NCI-H146 (cell line): ENCODE data around the gene TIGD3.

Source experiments
- DNase-seq: peaks from one replicate; lab custom pipeline; 2025; lab: John Stamatoyannopoulos, UW

Gene TIGD3

GRCh38 chr11:65354265-65355012 is at the start of gene TIGD3:
Gene TIGD3, plus strand, starts transcription at chr11:65354751. Its CDS starts 1,058 bp downstream, at chr11:65355809.
- DNase-seq = peak; percentile 97

GRCh38 chr11:65305501-65306268 is 48.9 kb upstream of the TIGD3 start:
- no peak for DNase-seq

GRCh38 chr11:65307298-65308229 is 47.0 kb upstream of the TIGD3 start:
- DNase-seq = no peak

- DNase-seq = no peak
Measured at GRCh38 chr11:65308281-65308891, 46.2 kb upstream of the TIGD3 start.

GRCh38 chr11:65309006-65309405 is 45.5 kb upstream of the TIGD3 start:
- DNase-seq = no peak

GRCh38 chr11:65310215-65310614 is 44.3 kb upstream of the TIGD3 start:
- no peak for DNase-seq

- no peak for DNase-seq
Measured at GRCh38 chr11:65310736-65311135, 43.8 kb upstream of the TIGD3 start.

GRCh38 chr11:65311170-65311678 is 43.3 kb upstream of the TIGD3 start:
- DNase-seq = no peak

GRCh38 chr11:65314501-65315203 is 39.9 kb upstream of the TIGD3 start, which contains the start of gene CDC42EP2:
Gene CDC42EP2, plus strand, starts transcription at chr11:65314866. Its CDS starts 6,033 bp downstream, at chr11:65320899.
- DNase-seq = peak; percentile 84

- peak; percentile 82 for DNase-seq
Measured at GRCh38 chr11:65315204-65315865, 39.2 kb upstream of the TIGD3 start.

GRCh38 chr11:65315866-65316226 is 38.7 kb upstream of the TIGD3 start:
- no peak for DNase-seq

GRCh38 chr11:65316227-65317024 is 38.1 kb upstream of the TIGD3 start:
- no peak for DNase-seq

GRCh38 chr11:65317025-65317786 is 37.3 kb upstream of the TIGD3 start:
- DNase-seq = peak; percentile 62

- no peak for DNase-seq
Measured at GRCh38 chr11:65320386-65321075, 34.0 kb upstream of the TIGD3 start.

GRCh38 chr11:65321076-65321475 is 33.5 kb upstream of the TIGD3 start:
- DNase-seq = no peak

GRCh38 chr11:65321828-65322485 is 32.6 kb upstream of the TIGD3 start:
- DNase-seq = no peak

GRCh38 chr11:65323813-65324212 is 30.7 kb upstream of the TIGD3 start:
- DNase-seq = no peak

- no peak for DNase-seq
Measured at GRCh38 chr11:65325435-65325834, 29.1 kb upstream of the TIGD3 start.
